ENCODE measurements around the gene SGIP1.

DNA sequence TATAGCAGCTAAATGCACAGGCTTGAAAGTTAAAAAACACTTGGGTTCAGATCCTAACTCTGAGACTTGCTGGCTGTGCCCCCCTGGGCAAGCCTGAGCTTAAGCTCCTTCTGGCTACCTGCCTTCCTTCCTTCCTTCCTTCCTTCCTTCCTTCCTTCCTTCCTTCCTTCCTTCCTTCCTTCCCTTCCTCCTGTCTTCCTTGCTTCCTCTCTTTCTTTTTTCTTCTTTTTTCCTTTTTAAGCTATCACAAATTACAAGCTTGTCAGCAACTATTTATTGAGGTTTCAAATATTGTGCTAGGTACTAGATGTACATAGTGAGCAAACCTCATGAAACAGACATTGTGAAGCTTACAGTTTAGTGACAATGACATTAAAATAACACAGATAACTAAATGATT lies 15.1 kb downstream of the SGIP1 start:
- TF ChIP-seq, protein P1, sequence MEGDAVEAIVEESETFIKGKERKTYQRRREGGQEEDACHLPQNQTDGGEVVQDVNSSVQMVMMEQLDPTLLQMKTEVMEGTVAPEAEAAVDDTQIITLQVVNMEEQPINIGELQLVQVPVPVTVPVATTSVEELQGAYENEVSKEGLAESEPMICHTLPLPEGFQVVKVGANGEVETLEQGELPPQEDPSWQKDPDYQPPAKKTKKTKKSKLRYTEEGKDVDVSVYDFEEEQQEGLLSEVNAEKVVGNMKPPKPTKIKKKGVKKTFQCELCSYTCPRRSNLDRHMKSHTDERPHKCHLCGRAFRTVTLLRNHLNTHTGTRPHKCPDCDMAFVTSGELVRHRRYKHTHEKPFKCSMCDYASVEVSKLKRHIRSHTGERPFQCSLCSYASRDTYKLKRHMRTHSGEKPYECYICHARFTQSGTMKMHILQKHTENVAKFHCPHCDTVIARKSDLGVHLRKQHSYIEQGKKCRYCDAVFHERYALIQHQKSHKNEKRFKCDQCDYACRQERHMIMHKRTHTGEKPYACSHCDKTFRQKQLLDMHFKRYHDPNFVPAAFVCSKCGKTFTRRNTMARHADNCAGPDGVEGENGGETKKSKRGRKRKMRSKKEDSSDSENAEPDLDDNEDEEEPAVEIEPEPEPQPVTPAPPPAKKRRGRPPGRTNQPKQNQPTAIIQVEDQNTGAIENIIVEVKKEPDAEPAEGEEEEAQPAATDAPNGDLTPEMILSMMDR (IDR thresholded peaks at IDR 0.05): no peak
- no peak for TF ChIP-seq EZH2 (IDR thresholded peaks at IDR 0.05)

All from neural progenitor cell (in vitro differentiated cells).